Spinal cord (tissue), 10 donors: ENCODE data around the gene SPATA21. TPM values are rescaled to one million over a fixed set of nuclear protein-coding genes. Genes with fewer than 3 reads are reported as not detected.
"Not testable (repeated sequence)": the region's sequence is repeated elsewhere in the genome, so short reads cannot be mapped to it uniquely, and the experiment has no call there.

Source experiments
- DNase-seq, 6 donors: peaks; one replicate each; pipeline versions ENCODE4 v3.0.0 to v3.0.0-alpha.2; 2013 to 2015; ENCODE audit warnings: low spot score in 6 of 6, low read depth in 4 of 6
- H3K27ac ChIP-seq: one replicate; pipeline ENCODE4 v1.5.1; 2013; ENCODE audit warnings: low read depth, low read length, control low read depth
- H3K27me3 ChIP-seq: one replicate; pipeline ENCODE4 v1.6.1; 2013; ENCODE audit warnings: low read length; ENCODE audit not compliant: control insufficient read depth, insufficient read depth
- H3K36me3 ChIP-seq: one replicate; pipeline ENCODE4 v1.6.1; 2013; ENCODE audit warnings: low read length; ENCODE audit not compliant: control insufficient read depth, insufficient read depth
- H3K4me1 ChIP-seq: one replicate; pipeline ENCODE4 v1.6.1; 2013; ENCODE audit warnings: low read length; ENCODE audit not compliant: control insufficient read depth, insufficient read depth
- H3K4me3 ChIP-seq: one replicate; pipeline ENCODE4 v1.5.1; 2013; ENCODE audit warnings: low read depth, low read length, control low read depth
- H3K9me3 ChIP-seq: one replicate; pipeline ENCODE4 v1.6.1; 2013; ENCODE audit warnings: low read length; ENCODE audit not compliant: control insufficient read depth, insufficient read depth
- WGBS: methylation state at CpG from one replicate; pipeline ENCODE4 v1.1.5; 2013; ENCODE audit warnings: missing lambda C conversion rate; ENCODE audit not compliant: insufficient coverage; 5-methylcytosine and 5-hydroxymethylcytosine counted together
- polyA plus RNA-seq, 2 donors: library from polyadenylated mRNA; unstranded; fragments of 120-200 nt; gene quantifications; one replicate each; pipeline ENCODE4 v1.2.1, GENCODE V29; 2013; ENCODE audit not compliant: insufficient read length in 2 of 2
- total RNA-seq, 2 donors: library from RNA; depleted of rRNA in 1 of 2; stranded (reverse); fragments of 120-200 nt in 1 of 2; fragments of >200 nt in 1 of 2; gene quantifications; one replicate each; pipeline versions ENCODE4 v1.2.3 to v1.2.4, GENCODE V29; 2013 to 2014
- donor health status: healthy.

SPATA21 gene
- total and polyA plus RNA-seq, 4 donors, result 0.17 to 0.59 TPM; not detected in 2

- not testable (repeated sequence) for H3K9me3 ChIP-seq, H3K4me3 ChIP-seq, H3K27me3 ChIP-seq, H3K27ac ChIP-seq, DNase-seq
- peaks cover 66% of the 10 kb centered on the region for H3K36me3 ChIP-seq
- WGBS, result 91% methylated on average over 9 of the region's 10 CpGs
- H3K4me1 ChIP-seq, result peaks cover 26% of the 10 kb centered on the region
Observed at GRCh38 chr1:16456151-16456550, 18.9 kb upstream of the SPATA21 start.

- Histone ChIP-seq H3K4me1 (peaks cover 17% of the 10 kb centered on the region), H3K36me3 (peaks cover 72% of the 10 kb centered on the region)
- H3K4me3 ChIP-seq, H3K27me3 ChIP-seq, H3K9me3 ChIP-seq, DNase-seq, H3K27ac ChIP-seq: not testable (repeated sequence)
- WGBS, result 80% methylated on average over 2 of the region's 3 CpGs
Observed at GRCh38 chr1:16454909-16455308, 17.7 kb upstream of the SPATA21 start.

- no peak overlapping the region for H3K27ac ChIP-seq
- H3K9me3 ChIP-seq, result no peaks in the 10 kb centered on the region
- 88% methylated on average over 10 of the region's 13 CpGs for WGBS
- H3K27me3 ChIP-seq, result no peaks in the 10 kb centered on the region
- H3K4me3 ChIP-seq, result no peak overlapping the region
- no peak for DNase-seq
- H3K36me3 ChIP-seq, result peaks cover 76% of the 10 kb centered on the region
- H3K4me1 ChIP-seq, result no peaks in the 10 kb centered on the region
Observed at GRCh38 chr1:16451841-16452528, 14.8 kb upstream of the SPATA21 start.

- Histone ChIP-seq H3K4me1 (no peaks in the 10 kb centered on the region), H3K36me3 (peaks cover 73% of the 10 kb centered on the region), H3K27ac (no peak overlapping the region), H3K9me3 (no peaks in the 10 kb centered on the region), H3K4me3 (no peak overlapping the region), H3K27me3 (no peaks in the 10 kb centered on the region)
- no peak for DNase-seq
- 92% methylated on average over 4 of the region's 6 CpGs for WGBS
Observed at GRCh38 chr1:16450863-16451481, 13.7 kb upstream of the SPATA21 start.

- H3K4me1 ChIP-seq, result no peaks in the 10 kb centered on the region
- peaks cover 73% of the 10 kb centered on the region for H3K36me3 ChIP-seq
- no peaks in the 10 kb centered on the region for H3K9me3 ChIP-seq
- DNase-seq, result no peak
- 97% methylated on average over 3 of the region's 5 CpGs for WGBS
- no peak overlapping the region for H3K27ac ChIP-seq
- no peaks in the 10 kb centered on the region for H3K27me3 ChIP-seq
- H3K4me3 ChIP-seq, result no peak overlapping the region
Observed at GRCh38 chr1:16449666-16450065, 12.4 kb upstream of the SPATA21 start.

- peaks cover 78% of the 10 kb centered on the region for H3K36me3 ChIP-seq
Observed at GRCh38 chr1:16449065-16449464, 11.8 kb upstream of the SPATA21 start.

GRCh38 chr1:16447641-16448040, 10.4 kb upstream of the SPATA21 start:
- 93% methylated on average over 9 of the region's 9 CpGs for WGBS
- H3K4me1 ChIP-seq, result peaks cover 10% of the 10 kb centered on the region
- no peaks in the 10 kb centered on the region for H3K27me3 ChIP-seq
- no peak for DNase-seq
- peaks cover 78% of the 10 kb centered on the region for H3K36me3 ChIP-seq
- H3K27ac ChIP-seq, result no peak overlapping the region
- H3K4me3 ChIP-seq, result no peak overlapping the region
- H3K9me3 ChIP-seq, result no peaks in the 10 kb centered on the region

More at GRCh38 chr1:16449065-16449464, 11.8 kb upstream of the SPATA21 start:
- DNase-seq, result no peak
- H3K4me3 ChIP-seq, result no peak overlapping the region
- H3K27me3 ChIP-seq, result no peaks in the 10 kb centered on the region
- no peaks in the 10 kb centered on the region for H3K9me3 ChIP-seq
- no peak overlapping the region for H3K27ac ChIP-seq
- peaks cover 2% of the 10 kb centered on the region for H3K4me1 ChIP-seq
- WGBS, result 93% methylated on average over 4 of the region's 4 CpGs

- H3K27me3 ChIP-seq, result no peaks in the 10 kb centered on the region
- peaks cover 71% of the 10 kb centered on the region for H3K36me3 ChIP-seq
- H3K4me3 ChIP-seq, result no peak overlapping the region
- H3K9me3 ChIP-seq, result no peaks in the 10 kb centered on the region
- DNase-seq, result no peak
- WGBS, result 100% methylated on average over 4 of the region's 10 CpGs
- peaks cover 21% of the 10 kb centered on the region for H3K4me1 ChIP-seq
- H3K27ac ChIP-seq, result no peak overlapping the region
Observed at GRCh38 chr1:16446116-16446515, 8.9 kb upstream of the SPATA21 start.

- H3K27me3 ChIP-seq, result no peaks in the 10 kb centered on the region
Observed at GRCh38 chr1:16445052-16445451, 7.8 kb upstream of the SPATA21 start.

More at GRCh38 chr1:16445052-16445451, 7.8 kb upstream of the SPATA21 start:
- H3K4me1 ChIP-seq, result peaks cover 27% of the 10 kb centered on the region
- no peaks in the 10 kb centered on the region for H3K9me3 ChIP-seq
- H3K4me3 ChIP-seq, result no peak overlapping the region
- no peak for DNase-seq
- peaks cover 64% of the 10 kb centered on the region for H3K36me3 ChIP-seq
- H3K27ac ChIP-seq, result no peak overlapping the region
- WGBS, result 93% methylated on average over 4 of the region's 4 CpGs
